HG02610 (cell line): ENCODE results near the gene GLCE.
"Not testable (repeated sequence)": the region's sequence is repeated elsewhere in the genome, so short reads cannot be mapped to it uniquely, and the experiment has no call there.

ENCODE experiments used
- ATAC-seq: cut with Tn5 transposase; IDR thresholded peaks from one replicate; pipeline ENCODE4 v1.9.1; 2021; ENCODE audit warnings: mild to moderate bottlenecking, moderate library complexity; ENCODE audit not compliant: unreplicated experiment

The GLCE gene

GRCh38 chr15:69293741-69294615 is 133.5 kb downstream of the GLCE start:
- ATAC-seq: no peak

- ATAC-seq: no peak
Observed at GRCh38 chr15:69296606-69297005, 136.2 kb downstream of the GLCE start.

- ATAC-seq: no peak
Observed at GRCh38 chr15:69297642-69298353, 137.4 kb downstream of the GLCE start.

GRCh38 chr15:69298354-69298696 is 137.9 kb downstream of the GLCE start:
- no peak for ATAC-seq

- ATAC-seq: no peak
Observed at GRCh38 chr15:69298697-69299441, 138.4 kb downstream of the GLCE start, which contains the start of gene PAQR5. Gene PAQR5, plus strand, starts transcription at chr15:69298912. Its CDS starts 61,169 bp downstream, at chr15:69360081.

- no peak for ATAC-seq
Observed at GRCh38 chr15:69299451-69299886, 139.0 kb downstream of the GLCE start.

- no peak for ATAC-seq
Observed at GRCh38 chr15:69299943-69300588, 139.6 kb downstream of the GLCE start.

- ATAC-seq: not testable (repeated sequence)
Observed at GRCh38 chr15:69301101-69301500, 140.7 kb downstream of the GLCE start.

GRCh38 chr15:69302087-69302486 is 141.7 kb downstream of the GLCE start:
- ATAC-seq: not testable (repeated sequence)

- ATAC-seq: no peak
Observed at GRCh38 chr15:69302929-69303328, 142.5 kb downstream of the GLCE start.

- ATAC-seq: no peak
Observed at GRCh38 chr15:69303337-69304181, 143.1 kb downstream of the GLCE start.

GRCh38 chr15:69304182-69304545 is 143.7 kb downstream of the GLCE start:
- no peak for ATAC-seq

- no peak for ATAC-seq
Observed at GRCh38 chr15:69305204-69305931, 144.9 kb downstream of the GLCE start.

GRCh38 chr15:69305933-69306568 is 145.6 kb downstream of the GLCE start:
- no peak for ATAC-seq

GRCh38 chr15:69307939-69308338 is 147.5 kb downstream of the GLCE start:
- no peak for ATAC-seq

GRCh38 chr15:69308949-69309348 is 148.5 kb downstream of the GLCE start:
- no peak for ATAC-seq

- ATAC-seq: no peak
Observed at GRCh38 chr15:69311319-69311721, 150.9 kb downstream of the GLCE start.

- ATAC-seq: no peak
Observed at GRCh38 chr15:69313432-69314000, 153.1 kb downstream of the GLCE start.
